ENCODE measurements around the gene AMDHD1.

Gene AMDHD1

GRCh38 chr12:95943330-95943842 is at the start of gene AMDHD1:
Gene AMDHD1 (plus strand): TSS chr12:95943331. CDS start chr12:95943399, 68 bp downstream.
- DNase-seq (ENCODE audit: low read depth in 2 of 2) = peak; percentile 29

- DNase-seq (ENCODE audit: low read depth in 2 of 2) = no peak
Measured at GRCh38 chr12:95896846-95897245, 46.3 kb upstream of the AMDHD1 start.

- no peak for DNase-seq (ENCODE audit: low read depth in 2 of 2)
Measured at GRCh38 chr12:95898081-95898480, 45.0 kb upstream of the AMDHD1 start.

GRCh38 chr12:95908573-95908972 is 34.6 kb upstream of the AMDHD1 start:
- no peak for DNase-seq (ENCODE audit: low read depth in 2 of 2)

GRCh38 chr12:95909871-95910270 is 33.3 kb upstream of the AMDHD1 start:
- DNase-seq (ENCODE audit: low read depth in 2 of 2) = no peak

GRCh38 chr12:95918194-95918993 is 24.7 kb upstream of the AMDHD1 start:
- no peak for DNase-seq (ENCODE audit: low read depth in 2 of 2)

GRCh38 chr12:95919110-95919509 is 24.0 kb upstream of the AMDHD1 start:
- no peak for DNase-seq (ENCODE audit: low read depth in 2 of 2)

- no peak for DNase-seq (ENCODE audit: low read depth in 2 of 2)
Measured at GRCh38 chr12:95922231-95922630, 20.9 kb upstream of the AMDHD1 start.

GRCh38 chr12:95940514-95940913 is 2.6 kb upstream of the AMDHD1 start:
- DNase-seq (ENCODE audit: low read depth in 2 of 2) = no peak

- no peak for DNase-seq (ENCODE audit: low read depth in 2 of 2)
Measured at GRCh38 chr12:95942101-95942523, 1.0 kb upstream of the AMDHD1 start.

GRCh38 chr12:95942524-95943329 is 404 bp upstream of the AMDHD1 start, which contains the start of gene CCDC38:
Gene CCDC38 (minus strand): TSS chr12:95942614. CDS start chr12:95936509, 6,105 bp downstream.
- peak; percentile 54 to 60 for DNase-seq (ENCODE audit: low read depth in 2 of 2)

GRCh38 chr12:95944108-95944704 is 1.1 kb downstream of the AMDHD1 start:
- DNase-seq (ENCODE audit: low read depth in 2 of 2) = no peak

GRCh38 chr12:95949477-95950206 is 6.5 kb downstream of the AMDHD1 start:
- DNase-seq (ENCODE audit: low read depth in 2 of 2) = no peak

GRCh38 chr12:95951515-95951914 is 8.4 kb downstream of the AMDHD1 start:
- no peak for DNase-seq (ENCODE audit: low read depth in 2 of 2)

GRCh38 chr12:95953000-95953399 is 9.9 kb downstream of the AMDHD1 start:
- DNase-seq (ENCODE audit: low read depth in 2 of 2) = no peak

- no peak for DNase-seq (ENCODE audit: low read depth in 2 of 2)
Measured at GRCh38 chr12:95955549-95956159, 12.5 kb downstream of the AMDHD1 start.

- DNase-seq (ENCODE audit: low read depth in 2 of 2) = no peak
Measured at GRCh38 chr12:95956557-95957145, 13.5 kb downstream of the AMDHD1 start.

- no peak for DNase-seq (ENCODE audit: low read depth in 2 of 2)
Measured at GRCh38 chr12:95959107-95959506, 16.0 kb downstream of the AMDHD1 start.

GRCh38 chr12:95960241-95960640 is 17.1 kb downstream of the AMDHD1 start:
- no peak for DNase-seq (ENCODE audit: low read depth in 2 of 2)

- no peak for DNase-seq (ENCODE audit: low read depth in 2 of 2)
Measured at GRCh38 chr12:95962222-95962621, 19.1 kb downstream of the AMDHD1 start.

- DNase-seq (ENCODE audit: low read depth in 2 of 2) = no peak
Measured at GRCh38 chr12:95963096-95963495, 20.0 kb downstream of the AMDHD1 start.

Measured in stimulated activated CD8-positive, alpha-beta memory T cell treated with anti-CD3 and anti-CD28 coated beads, Interleukin-7, amount 100 ng/mL, for 1 hour (primary cell).